ENCODE results near the gene TTC9B.
"Not testable (repeated sequence)": the region's sequence is repeated elsewhere in the genome, so short reads cannot be mapped to it uniquely, and the experiment has no call there.

Gene TTC9B

DNA sequence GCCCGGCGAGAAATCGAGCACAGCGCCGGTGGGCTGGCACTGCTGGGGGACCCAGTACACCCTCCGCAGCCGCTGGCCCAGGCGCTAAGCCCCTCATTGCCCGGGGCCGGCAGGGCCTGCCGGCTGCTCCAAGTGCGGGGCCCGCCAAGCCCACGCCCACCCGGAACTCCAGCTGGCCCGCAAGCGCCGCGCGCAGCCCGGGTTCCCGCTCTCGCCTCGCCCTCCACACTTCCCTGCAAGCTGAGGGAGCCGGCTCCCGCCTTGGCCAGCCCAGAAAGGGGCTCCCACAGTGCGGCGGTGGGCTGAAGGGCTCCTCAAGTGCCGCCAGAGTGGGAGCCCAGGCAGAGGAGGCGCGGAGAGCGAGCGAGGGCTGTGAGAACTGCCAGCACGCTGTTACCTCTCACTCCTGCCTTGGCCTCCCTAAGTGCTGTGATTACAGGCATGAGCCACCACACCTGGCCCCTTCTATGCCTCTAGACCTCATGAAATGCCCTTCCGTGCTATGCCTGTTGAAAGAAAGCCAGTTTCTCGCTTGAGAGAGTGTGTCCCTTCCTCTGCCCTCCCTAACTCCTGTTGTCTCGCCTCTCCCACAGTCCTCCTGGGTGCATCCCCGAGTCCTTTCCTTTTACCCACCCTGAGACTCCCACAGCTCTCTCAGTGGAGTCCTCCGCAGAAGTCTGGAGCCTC is 47.7 kb downstream of the TTC9B start:
- not testable (repeated sequence) for DNase-seq (ENCODE audit: low read depth in 2 of 2)

DNA sequence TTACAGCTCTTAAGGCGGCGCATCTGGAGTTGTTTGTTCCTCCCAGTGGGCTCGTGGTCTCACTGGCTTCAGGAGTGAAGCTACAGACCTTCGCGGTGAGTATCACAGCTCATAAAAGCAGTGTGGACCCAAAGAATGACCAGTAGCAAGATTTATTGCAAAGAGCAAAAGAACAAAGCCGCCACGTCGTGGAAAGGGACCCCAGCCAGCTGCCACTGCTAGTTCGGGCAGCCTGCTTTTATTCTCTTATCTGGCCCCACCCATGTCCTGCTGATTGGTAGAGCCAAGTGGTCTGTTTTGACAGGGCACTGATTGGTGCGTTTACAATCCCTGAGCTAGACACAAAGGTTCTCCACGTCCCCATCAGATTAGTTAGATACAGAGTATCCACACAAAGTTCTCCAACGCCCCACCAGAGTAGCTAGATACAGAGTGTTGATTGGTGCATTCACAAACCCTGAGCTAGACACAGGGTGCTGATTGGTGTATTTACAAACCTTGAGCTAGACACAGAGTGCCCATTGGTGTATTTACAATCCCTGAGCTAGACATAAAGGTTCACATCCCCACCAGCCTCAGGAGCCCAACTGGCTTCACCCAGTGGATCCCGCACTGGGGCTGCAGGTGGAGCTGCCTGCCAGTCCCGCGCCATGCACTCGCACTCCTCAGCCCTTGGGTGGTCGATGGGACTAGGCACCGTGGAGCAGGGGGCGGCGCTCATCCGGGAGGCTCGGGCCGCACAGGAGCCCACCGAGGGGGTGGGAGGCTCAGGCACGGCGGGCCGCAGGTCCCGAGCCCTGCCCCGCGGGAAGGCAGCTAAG is 48.5 kb downstream of the TTC9B start:
- DNase-seq (ENCODE audit: low read depth in 2 of 2): not testable (repeated sequence)
